ENCODE measurements around the gene SYCE1L. TPM values are rescaled to one million over a fixed set of nuclear protein-coding genes. Genes with fewer than 3 reads are reported as not detected.
"Not testable (repeated sequence)": the region's sequence is repeated elsewhere in the genome, so short reads cannot be mapped to it uniquely, and the experiment has no call there.

Gene SYCE1L
- total RNA-seq, 1 experiment from 2014 or later: not detected

GRCh38 chr16:77172951-77173350 lies 26.3 kb upstream of the SYCE1L start:
- H3K27me3 ChIP-seq (replicated peaks; ENCODE audit: insufficient read depth, low read depth, low read length, poor library complexity): peaks cover 19% of the 10 kb centered on the region
- ChIA-PET POLR2A (ENCODE audit: low non-redundant PET) (no interaction called here), CTCF (no interaction called here)
- H3K9me3 ChIP-seq (ENCODE audit: low read depth, low read length, poor library complexity, severe bottlenecking): no peaks in the 10 kb centered on the region
- intact Hi-C loops (cut with micrococcal nuclease; ENCODE audit: unreplicated experiment): loop anchor here (5.0 kb wide), 1 partner anchor 511 kb away; no protein-coding TSS in a partner anchor
- no peak overlapping the region for H3K27ac ChIP-seq (ENCODE audit: low read depth, low read length, poor library complexity, severe bottlenecking)
- H3K36me3 ChIP-seq (ENCODE audit: insufficient read depth, low read length, poor library complexity, severe bottlenecking): no peaks in the 10 kb centered on the region
- no peak for TF ChIP-seq EZH2 (IDR thresholded peaks at IDR 0.05; ENCODE audit: borderline replicate concordance, low read depth, low read length, poor library complexity, severe bottlenecking)
- TF ChIP-seq, protein P1, sequence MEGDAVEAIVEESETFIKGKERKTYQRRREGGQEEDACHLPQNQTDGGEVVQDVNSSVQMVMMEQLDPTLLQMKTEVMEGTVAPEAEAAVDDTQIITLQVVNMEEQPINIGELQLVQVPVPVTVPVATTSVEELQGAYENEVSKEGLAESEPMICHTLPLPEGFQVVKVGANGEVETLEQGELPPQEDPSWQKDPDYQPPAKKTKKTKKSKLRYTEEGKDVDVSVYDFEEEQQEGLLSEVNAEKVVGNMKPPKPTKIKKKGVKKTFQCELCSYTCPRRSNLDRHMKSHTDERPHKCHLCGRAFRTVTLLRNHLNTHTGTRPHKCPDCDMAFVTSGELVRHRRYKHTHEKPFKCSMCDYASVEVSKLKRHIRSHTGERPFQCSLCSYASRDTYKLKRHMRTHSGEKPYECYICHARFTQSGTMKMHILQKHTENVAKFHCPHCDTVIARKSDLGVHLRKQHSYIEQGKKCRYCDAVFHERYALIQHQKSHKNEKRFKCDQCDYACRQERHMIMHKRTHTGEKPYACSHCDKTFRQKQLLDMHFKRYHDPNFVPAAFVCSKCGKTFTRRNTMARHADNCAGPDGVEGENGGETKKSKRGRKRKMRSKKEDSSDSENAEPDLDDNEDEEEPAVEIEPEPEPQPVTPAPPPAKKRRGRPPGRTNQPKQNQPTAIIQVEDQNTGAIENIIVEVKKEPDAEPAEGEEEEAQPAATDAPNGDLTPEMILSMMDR (conservative IDR thresholded peaks at IDR 0.05; ENCODE audit: low read depth, low read length): no peak
- no TSS peak for BruUV-seq (replicated peaks)
- no peaks in the 10 kb centered on the region for H3K4me1 ChIP-seq (ENCODE audit: insufficient read depth, low read length, poor library complexity, severe bottlenecking)
- no peak overlapping the region for H3K4me3 ChIP-seq (ENCODE audit: low read depth, low read length, poor library complexity, severe bottlenecking)
- DNase-seq (ENCODE audit: low spot score): peak; percentile 49

DNA sequence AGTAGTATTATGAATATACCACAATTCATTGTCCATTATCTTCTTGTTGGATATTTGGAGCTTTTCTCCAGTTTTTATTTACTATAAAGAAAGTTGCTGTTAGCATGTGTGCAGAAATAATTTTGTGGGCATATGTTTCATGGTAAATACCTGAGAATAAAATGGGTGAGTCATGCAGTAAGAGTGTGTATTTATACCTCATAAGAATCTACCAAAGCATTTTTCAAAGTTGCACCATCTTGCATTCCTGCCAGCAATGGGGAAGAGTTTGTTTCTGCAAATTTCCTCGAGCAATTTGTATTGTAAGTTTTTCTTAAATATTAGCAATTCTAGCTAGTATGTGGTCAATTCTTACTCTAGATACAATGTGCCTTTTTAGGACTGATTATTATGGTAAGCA lies 16.1 kb upstream of the SYCE1L start:
- intact Hi-C loops (cut with micrococcal nuclease; ENCODE audit: unreplicated experiment): no loop called here
- Histone ChIP-seq H3K9me3 (ENCODE audit: low read depth, low read length, poor library complexity, severe bottlenecking) (no peaks in the 10 kb centered on the region), H3K4me1 (ENCODE audit: insufficient read depth, low read length, poor library complexity, severe bottlenecking) (no peaks in the 10 kb centered on the region), H3K36me3 (ENCODE audit: insufficient read depth, low read length, poor library complexity, severe bottlenecking) (no peaks in the 10 kb centered on the region), H3K27me3 (replicated peaks; ENCODE audit: insufficient read depth, low read depth, low read length, poor library complexity) (peaks cover 26% of the 10 kb centered on the region), H3K27ac (ENCODE audit: low read depth, low read length, poor library complexity, severe bottlenecking) (no peak overlapping the region), H3K4me3 (ENCODE audit: low read depth, low read length, poor library complexity, severe bottlenecking) (no peak overlapping the region)
- no peak for TF ChIP-seq EZH2 (IDR thresholded peaks at IDR 0.05; ENCODE audit: borderline replicate concordance, low read depth, low read length, poor library complexity, severe bottlenecking)
- TF ChIP-seq, protein P1 (conservative IDR thresholded peaks at IDR 0.05; ENCODE audit: low read depth, low read length): no peak
- ChIA-PET POLR2A (ENCODE audit: low non-redundant PET) (no interaction called here), CTCF (no interaction called here)
- no TSS peak for BruUV-seq (replicated peaks)
- DNase-seq (ENCODE audit: low spot score): no peak

DNA sequence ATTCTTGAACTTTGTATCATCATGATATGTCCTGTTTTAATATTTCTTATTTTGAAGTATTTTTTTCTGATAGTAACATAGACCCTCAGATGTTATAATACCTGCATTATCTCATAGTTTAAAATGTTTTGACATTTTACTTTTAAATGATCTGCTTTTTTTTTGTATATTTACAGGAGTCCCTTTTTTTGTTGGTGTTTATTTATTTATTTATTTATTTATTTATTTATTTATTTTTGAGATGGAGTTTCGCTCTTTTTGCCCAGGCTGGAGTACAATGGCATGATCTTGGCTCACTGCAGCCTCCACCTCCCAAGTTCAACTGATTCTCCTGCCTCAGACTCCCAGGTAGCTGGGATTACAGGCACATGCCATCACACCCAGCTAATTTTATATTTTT lies 12.9 kb upstream of the SYCE1L start:
- H3K27ac ChIP-seq (ENCODE audit: low read depth, low read length, poor library complexity, severe bottlenecking); BruUV-seq (replicated peaks); H3K9me3 ChIP-seq (ENCODE audit: low read depth, low read length, poor library complexity, severe bottlenecking); POLR2A ChIA-PET (ENCODE audit: low non-redundant PET); H3K4me3 ChIP-seq (ENCODE audit: low read depth, low read length, poor library complexity, severe bottlenecking); DNase-seq (ENCODE audit: low spot score); intact Hi-C loops (cut with micrococcal nuclease; ENCODE audit: unreplicated experiment); H3K4me1 ChIP-seq (ENCODE audit: insufficient read depth, low read length, poor library complexity, severe bottlenecking); H3K36me3 ChIP-seq (ENCODE audit: insufficient read depth, low read length, poor library complexity, severe bottlenecking); CTCF ChIA-PET: not testable (repeated sequence)
- peaks cover 20% of the 10 kb centered on the region for H3K27me3 ChIP-seq (replicated peaks; ENCODE audit: insufficient read depth, low read depth, low read length, poor library complexity)

GRCh38 chr16:77190190-77190477 lies 9.1 kb upstream of the SYCE1L start:
- ChIA-PET POLR2A (ENCODE audit: low non-redundant PET) (no interaction called here), CTCF (no interaction called here)
- TSS peak; percentile 90 for BruUV-seq (replicated peaks)
- Histone ChIP-seq H3K27me3 (replicated peaks; ENCODE audit: insufficient read depth, low read depth, low read length, poor library complexity) (peaks cover 4% of the 10 kb centered on the region), H3K27ac (ENCODE audit: low read depth, low read length, poor library complexity, severe bottlenecking) (peak overlapping the region; percentile 97), H3K9me3 (ENCODE audit: low read depth, low read length, poor library complexity, severe bottlenecking) (no peaks in the 10 kb centered on the region), H3K36me3 (ENCODE audit: insufficient read depth, low read length, poor library complexity, severe bottlenecking) (no peaks in the 10 kb centered on the region), H3K4me3 (ENCODE audit: low read depth, low read length, poor library complexity, severe bottlenecking) (peak overlapping the region; percentile 77), H3K4me1 (ENCODE audit: insufficient read depth, low read length, poor library complexity, severe bottlenecking) (peaks cover 5% of the 10 kb centered on the region)
- TF ChIP-seq EZH2 (IDR thresholded peaks at IDR 0.05; ENCODE audit: borderline replicate concordance, low read depth, low read length, poor library complexity, severe bottlenecking): no peak
- TF ChIP-seq, protein P1 (conservative IDR thresholded peaks at IDR 0.05; ENCODE audit: low read depth, low read length): no peak
- intact Hi-C loops (cut with micrococcal nuclease; ENCODE audit: unreplicated experiment): no loop called here
- DNase-seq (ENCODE audit: low spot score): no peak
